HS-27A (cell line): ENCODE measurements around the gene TBX1.

Source experiments
- DNase-seq: peaks from one replicate; pipeline ENCODE4 v3.0.0-alpha.2; 2012; ENCODE audit warnings: low read depth, missing footprints

TBX1 gene

DNA sequence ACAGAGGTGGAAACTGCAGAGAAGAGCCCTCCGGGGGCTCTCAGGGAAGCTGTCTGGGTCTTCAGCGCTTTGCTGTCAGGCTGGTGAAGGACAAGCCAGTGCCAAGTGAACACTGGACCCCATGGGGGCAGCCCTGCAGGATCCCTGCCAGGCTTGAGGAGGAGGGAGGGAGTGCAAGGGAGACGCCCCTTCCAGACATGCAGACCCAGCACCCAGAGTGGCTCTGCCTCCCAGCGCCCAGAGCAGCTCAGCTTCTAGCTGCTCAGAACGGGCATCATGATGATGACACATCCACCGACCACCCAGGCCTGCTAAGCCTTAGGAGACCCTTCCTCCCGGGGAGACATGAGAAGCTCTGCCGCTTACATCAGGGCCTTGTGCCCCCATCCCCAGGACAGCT lies 39.7 kb downstream of the TBX1 start:
- DNase-seq: no peak

DNA sequence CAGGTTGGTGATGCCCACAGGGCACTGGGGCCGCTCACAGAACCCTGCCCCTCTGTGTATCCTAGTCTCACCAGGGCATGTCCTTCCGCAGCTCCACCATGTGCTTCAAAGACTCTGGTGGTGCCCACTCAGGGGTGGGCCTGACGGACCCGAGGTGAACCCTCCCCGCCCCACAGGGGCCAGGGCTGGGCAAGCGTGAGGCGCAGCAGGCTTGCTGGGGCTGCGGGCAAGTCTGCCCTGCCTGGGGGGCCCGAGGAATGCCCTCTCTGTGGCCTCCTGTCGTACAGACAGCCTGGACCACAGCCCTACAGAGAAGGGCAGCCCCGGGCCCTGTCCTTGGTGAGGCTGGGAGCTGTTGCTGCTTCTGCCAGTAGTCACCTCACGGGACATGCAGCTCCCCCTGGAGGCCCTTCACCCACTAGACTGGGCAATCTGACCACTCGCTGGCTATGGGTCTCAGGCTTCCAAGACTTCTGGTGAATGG lies 40.2 kb downstream of the TBX1 start:
- DNase-seq: no peak

- no peak for DNase-seq
Measured at GRCh38 chr22:19801340-19802000, 40.9 kb downstream of the TBX1 start.

- no peak for DNase-seq
Measured at GRCh38 chr22:19802001-19802893, 41.7 kb downstream of the TBX1 start.

DNA sequence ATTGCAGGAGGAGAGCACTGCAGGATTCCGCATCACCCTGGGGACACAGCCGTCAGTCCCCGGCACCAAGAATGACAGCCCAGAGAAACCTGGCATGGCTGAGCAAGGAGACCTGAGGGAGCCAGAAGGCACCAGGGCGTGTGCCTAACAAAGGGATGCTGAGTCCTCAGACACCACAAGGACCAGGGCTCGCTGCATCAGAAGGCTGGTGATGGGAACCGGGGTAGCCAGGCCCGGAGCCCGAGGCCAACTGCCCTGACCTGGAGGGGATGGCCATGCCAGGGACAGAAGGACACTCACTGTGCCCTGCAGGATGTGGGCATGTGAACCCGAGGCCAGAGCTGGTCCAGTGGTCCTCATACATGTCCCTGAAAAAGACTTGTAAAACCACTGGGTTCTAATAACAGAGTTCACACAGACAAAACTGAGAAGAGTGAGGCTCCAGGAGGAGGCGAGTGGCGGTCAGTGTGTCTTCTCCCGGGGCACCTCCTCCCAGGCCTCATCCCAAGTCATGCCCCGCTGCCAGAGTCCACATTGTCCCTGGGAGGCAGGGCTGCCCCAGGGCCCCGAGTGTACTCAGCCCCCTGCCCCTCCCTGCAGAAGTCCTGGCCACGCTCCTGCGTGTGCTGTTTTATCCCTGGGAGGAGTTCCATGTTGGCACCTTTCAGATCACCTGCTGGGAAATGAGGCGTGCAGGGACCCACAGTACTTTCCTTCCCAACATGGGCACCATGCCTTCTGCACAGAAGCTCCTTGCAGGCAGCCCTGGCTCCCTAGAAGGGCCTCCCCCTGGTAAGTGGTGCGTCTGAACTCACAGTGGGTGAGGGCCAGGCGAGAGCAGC lies 42.5 kb downstream of the TBX1 start:
- DNase-seq: no peak

DNA sequence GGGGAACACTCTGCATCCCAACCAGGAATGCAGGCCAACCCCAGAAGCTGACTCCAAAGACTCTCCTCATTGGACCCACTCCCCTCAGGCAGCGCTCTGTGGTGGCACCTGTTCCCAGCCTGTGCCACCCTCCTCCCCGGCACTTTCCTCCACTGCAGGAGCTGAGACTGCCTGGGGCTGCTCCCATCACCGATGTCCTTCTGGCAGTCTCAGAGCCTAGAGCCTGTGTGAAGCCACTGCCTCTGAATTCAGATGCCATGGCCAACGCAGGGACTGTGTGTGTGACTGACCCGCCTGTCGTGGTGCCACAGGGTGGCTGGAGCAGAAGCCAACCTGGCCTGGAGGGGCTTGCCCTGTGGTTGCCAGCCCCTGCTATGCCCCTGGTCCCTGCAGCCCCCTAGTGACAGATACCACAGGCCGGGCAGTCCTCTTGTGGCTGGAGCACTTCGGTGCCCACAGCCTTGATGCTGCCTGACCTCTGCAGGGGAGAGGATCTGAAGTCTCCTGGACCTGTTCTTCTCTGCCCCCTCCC lies 43.2 kb downstream of the TBX1 start:
- DNase-seq: no peak

DNA sequence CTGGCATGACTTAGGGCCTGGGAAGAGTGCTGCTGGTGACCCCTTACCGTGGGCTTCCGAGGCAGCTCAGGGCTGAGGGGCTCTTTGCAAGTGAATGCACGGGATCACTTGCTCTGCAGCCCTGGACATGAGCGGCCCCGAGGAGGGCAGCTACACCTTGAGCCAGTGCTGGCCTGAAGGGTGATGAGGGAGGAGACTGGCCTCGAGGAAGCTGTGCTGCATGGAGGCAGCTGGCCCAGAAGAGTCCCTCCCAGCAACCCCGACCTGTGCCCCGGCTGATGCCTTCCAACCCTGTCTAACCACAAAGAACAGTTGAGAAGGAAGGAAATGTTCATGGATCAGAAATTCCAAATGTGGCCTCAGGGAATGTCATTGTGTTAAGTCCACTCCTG lies 45.2 kb downstream of the TBX1 start:
- no peak for DNase-seq

- no peak for DNase-seq
Measured at GRCh38 chr22:19806213-19807160, 45.9 kb downstream of the TBX1 start.

GRCh38 chr22:19807161-19807913 lies 46.8 kb downstream of the TBX1 start:
- no peak for DNase-seq

GRCh38 chr22:19807914-19808872 lies 47.6 kb downstream of the TBX1 start:
- DNase-seq: no peak

- DNase-seq: no peak
Measured at GRCh38 chr22:19808873-19809478, 48.4 kb downstream of the TBX1 start.

DNA sequence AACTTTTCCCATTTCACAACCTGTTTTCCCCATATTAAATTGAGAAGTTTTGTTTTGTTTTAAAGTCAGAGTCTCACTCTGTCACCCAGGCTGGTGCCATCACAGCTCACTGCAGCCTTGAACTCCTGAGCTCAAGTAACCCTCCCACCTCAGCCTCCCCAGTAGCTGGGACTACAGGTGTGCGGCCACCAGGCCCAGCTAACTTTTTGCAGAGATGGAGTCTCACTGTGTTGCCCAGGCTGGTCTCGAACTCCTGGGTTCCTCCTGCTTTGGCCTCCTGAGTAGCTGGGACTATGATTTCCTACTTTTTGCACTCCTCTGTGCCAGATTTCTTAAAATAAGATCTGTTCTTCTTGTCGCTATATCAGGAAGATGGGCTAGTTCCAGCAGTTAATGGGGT lies 49.2 kb downstream of the TBX1 start:
- DNase-seq: no peak

DNA sequence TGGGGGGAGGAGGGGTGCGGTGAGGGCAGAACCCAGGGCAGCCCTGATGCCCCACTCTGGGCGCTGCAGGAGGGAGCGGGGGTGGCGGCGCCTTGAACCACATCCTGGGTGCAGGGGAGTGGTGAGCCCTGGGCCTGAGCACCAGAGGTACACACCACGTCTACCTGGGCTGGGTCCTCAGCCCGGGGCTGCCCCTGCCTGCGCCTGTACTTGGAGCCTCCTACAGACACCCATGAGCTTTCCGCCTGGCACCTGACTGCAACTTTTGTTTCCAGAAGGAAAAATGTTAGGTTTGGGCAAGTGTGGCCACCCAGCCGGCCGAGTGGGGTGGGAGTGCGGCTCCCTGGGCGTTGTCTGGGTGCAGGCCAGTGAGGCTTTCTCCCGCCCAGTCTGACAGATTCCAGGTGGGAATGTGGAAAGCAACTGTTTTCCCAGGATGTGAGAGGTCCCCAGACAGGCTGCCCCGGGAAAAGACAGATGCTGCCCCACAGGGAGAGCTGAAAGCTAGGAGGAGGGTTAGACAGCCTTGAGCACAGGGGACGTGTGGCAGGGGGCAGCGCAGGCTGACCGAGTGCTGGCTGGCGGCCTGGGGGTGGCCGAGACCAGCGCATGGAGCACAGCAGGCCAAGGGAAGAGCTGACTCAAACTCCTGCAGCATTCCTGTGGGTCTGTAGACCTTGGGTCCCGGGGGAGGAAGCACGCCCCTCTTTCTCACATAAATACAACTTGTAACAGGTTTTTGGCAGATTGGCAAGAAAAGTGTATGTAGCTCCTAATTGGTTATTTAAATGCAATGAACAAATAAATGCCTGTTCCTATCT lies 50.0 kb downstream of the TBX1 start:
- no peak for DNase-seq

GRCh38 chr22:19811211-19811621 lies 50.6 kb downstream of the TBX1 start:
- DNase-seq: no peak

GRCh38 chr22:19811811-19812771 lies 51.5 kb downstream of the TBX1 start:
- no peak for DNase-seq

DNA sequence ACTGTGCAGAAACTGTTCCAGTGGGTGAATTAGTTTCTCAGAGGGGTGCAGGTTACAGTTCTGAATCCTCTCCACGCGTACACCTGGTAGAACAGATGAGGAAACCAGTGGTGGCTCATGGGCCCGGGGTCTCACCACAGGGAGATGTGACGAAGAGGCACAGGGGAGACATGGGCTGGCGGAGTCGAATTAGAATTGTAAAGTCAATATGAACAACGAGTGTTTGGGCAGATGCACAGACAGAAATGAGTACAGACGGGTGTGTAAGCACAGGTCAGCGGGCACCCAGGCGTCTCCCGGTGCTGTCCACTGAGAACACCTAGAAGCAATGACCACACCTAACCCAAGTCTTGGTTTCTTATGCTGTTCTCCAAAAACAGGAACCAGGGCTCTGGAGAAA lies 52.3 kb downstream of the TBX1 start:
- no peak for DNase-seq

DNA sequence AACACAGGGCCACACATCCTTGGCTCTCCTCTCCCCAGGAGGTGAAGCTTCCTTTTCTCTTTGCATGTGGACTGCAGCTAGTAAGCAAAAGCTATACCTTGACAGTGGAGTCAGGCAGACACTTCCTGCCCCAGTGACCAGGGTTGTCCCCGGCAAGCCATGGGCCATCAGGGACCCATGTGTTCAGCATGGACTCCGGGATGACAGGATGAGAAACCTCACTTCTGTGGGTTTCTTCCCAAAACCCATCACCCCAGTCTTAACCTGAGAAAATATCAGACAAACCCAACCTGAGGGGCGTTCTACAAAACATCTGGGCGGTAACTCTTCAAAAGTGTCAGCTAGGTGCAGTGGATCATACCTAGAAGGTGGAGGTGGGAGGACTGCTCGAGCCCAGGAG lies 53.9 kb downstream of the TBX1 start:
- DNase-seq: no peak
